ENCODE data around the gene RPLP1.

Gene RPLP1

GRCh38 chr15:69452692-69453521 lies at the start of gene RPLP1:
Gene RPLP1 (plus strand): TSS chr15:69452818. CDS start chr15:69452949, 131 bp downstream.
- Histone ChIP-seq H3K4me1 (ENCODE audit: control insufficient read depth in 1 of 2, insufficient read depth in 2 of 2, low read length in 2 of 2) (peaks cover 9 to 23% of the 10 kb centered on the region in 2 donors), H3K4me3 (ENCODE audit: low read depth in 1 of 2, low read length in 2 of 2) (peak within 1 kb of the TSS; percentile 93 to 97), H3K27ac (ENCODE audit: low read length) (peak within 1 kb of the TSS; percentile 95), H3K9me3 (ENCODE audit: control insufficient read depth in 1 of 2, low read length in 2 of 2) (no peaks in the 10 kb centered on the region), H3K36me3 (ENCODE audit: control insufficient read depth in 1 of 2, insufficient read depth in 2 of 2, low read length in 2 of 2) (peaks cover 19 to 27% of the 10 kb centered on the region in 2 donors), H3K27me3 (ENCODE audit: low read depth, low read length) (no peaks in the 10 kb centered on the region)

DNA sequence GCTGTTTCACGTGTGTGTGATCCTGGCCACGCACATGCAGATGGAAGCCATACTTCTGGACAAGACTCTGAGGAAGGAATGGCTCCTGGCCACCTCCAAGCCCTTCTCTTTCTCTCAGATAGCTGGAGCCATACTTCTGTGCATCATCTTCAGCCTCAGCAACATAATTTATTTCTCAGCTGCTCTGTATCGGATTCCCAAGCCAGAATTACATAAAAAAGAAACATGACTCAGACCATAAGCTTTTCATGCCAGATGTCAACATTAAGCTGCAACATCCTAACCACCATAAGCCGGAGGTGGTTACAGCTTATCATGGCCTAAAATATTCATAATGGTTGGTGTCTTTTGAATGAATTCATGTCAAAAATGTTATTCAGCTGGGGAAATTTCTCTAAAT lies 49.0 kb upstream of the RPLP1 start:
- Histone ChIP-seq H3K4me3 (ENCODE audit: low read depth in 1 of 2, low read length in 2 of 2) (no peak overlapping the region), H3K27ac (ENCODE audit: low read length) (no peak overlapping the region)

DNA sequence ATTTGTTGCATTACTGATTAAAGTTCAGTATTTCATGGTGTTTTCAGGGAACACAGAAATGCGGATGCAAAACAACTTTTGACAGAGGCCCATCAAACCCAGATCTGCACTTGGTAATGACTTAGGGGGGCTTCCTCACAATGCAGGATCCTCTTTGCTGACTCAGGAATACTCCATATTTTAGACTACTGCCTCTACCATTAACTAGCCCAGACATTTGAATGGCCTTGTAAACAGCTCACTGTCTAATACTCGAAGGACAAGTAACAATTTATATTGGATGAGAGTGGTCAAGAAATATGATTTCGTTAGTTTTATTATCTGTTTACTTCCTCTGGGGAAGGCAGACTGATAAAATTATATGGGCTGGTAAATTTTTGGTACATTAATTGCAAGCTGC lies 47.5 kb upstream of the RPLP1 start:
- no peaks in the 10 kb centered on the region for H3K36me3 ChIP-seq (ENCODE audit: control insufficient read depth in 1 of 2, insufficient read depth in 2 of 2, low read length in 2 of 2)
- H3K4me1 ChIP-seq (ENCODE audit: control insufficient read depth in 1 of 2, insufficient read depth in 2 of 2, low read length in 2 of 2): no peaks in the 10 kb centered on the region
- H3K4me3 ChIP-seq (ENCODE audit: low read depth in 1 of 2, low read length in 2 of 2): no peak overlapping the region
- H3K27ac ChIP-seq (ENCODE audit: low read length): no peak overlapping the region
- no peaks in the 10 kb centered on the region for H3K27me3 ChIP-seq (ENCODE audit: low read depth, low read length)
- H3K9me3 ChIP-seq (ENCODE audit: control insufficient read depth in 1 of 2, low read length in 2 of 2): no peaks in the 10 kb centered on the region

More for the DNA sequence above, 49.0 kb upstream of the RPLP1 start:
- no peaks in the 10 kb centered on the region for H3K9me3 ChIP-seq (ENCODE audit: control insufficient read depth in 1 of 2, low read length in 2 of 2)
- H3K36me3 ChIP-seq (ENCODE audit: control insufficient read depth in 1 of 2, insufficient read depth in 2 of 2, low read length in 2 of 2): no peaks in the 10 kb centered on the region
- no peaks in the 10 kb centered on the region for H3K27me3 ChIP-seq (ENCODE audit: low read depth, low read length)
- H3K4me1 ChIP-seq (ENCODE audit: control insufficient read depth in 1 of 2, insufficient read depth in 2 of 2, low read length in 2 of 2): no peaks in the 10 kb centered on the region

DNA sequence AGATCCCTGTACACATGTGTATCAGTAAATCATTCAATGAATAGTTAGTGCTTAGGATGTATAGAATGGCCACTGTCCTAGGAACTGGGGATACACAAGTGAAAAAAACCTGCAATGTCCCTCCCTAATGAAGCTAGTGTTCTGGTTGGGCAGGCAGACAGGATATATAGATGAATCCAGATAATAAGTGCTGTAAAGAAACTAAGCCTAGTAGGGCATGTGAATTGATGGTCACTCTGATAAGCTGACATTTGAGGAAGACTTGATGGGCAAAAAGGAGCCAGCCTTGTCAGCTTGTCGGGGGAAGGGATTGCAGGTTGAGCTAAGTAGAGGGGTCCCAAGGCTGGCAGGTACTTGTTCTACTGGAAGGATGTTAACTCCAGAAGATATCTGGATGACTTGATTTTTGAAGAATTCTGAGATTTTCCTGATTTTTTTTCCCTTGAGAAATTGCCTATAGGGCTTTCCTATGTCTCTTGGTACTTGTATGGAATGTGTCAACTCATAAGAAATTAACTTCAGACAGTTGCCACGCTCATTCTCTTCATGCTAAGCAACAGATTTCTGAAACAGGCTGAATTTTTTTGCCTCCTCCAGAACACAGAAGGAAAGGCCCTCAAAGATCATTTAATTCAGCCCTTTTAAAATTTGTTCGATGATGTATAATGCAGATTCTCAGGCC lies 44.8 kb upstream of the RPLP1 start:
- Histone ChIP-seq H3K36me3 (ENCODE audit: control insufficient read depth in 1 of 2, insufficient read depth in 2 of 2, low read length in 2 of 2) (no peaks in the 10 kb centered on the region), H3K27ac (ENCODE audit: low read length) (no peak overlapping the region), H3K4me3 (ENCODE audit: low read depth in 1 of 2, low read length in 2 of 2) (no peak overlapping the region), H3K4me1 (ENCODE audit: control insufficient read depth in 1 of 2, insufficient read depth in 2 of 2, low read length in 2 of 2) (no peaks in the 10 kb centered on the region), H3K9me3 (ENCODE audit: control insufficient read depth in 1 of 2, low read length in 2 of 2) (no peaks in the 10 kb centered on the region), H3K27me3 (ENCODE audit: low read depth, low read length) (no peaks in the 10 kb centered on the region)

GRCh38 chr15:69408841-69409240 lies 43.8 kb upstream of the RPLP1 start:
- Histone ChIP-seq H3K9me3 (ENCODE audit: control insufficient read depth in 1 of 2, low read length in 2 of 2) (no peaks in the 10 kb centered on the region), H3K27me3 (ENCODE audit: low read depth, low read length) (no peaks in the 10 kb centered on the region), H3K4me1 (ENCODE audit: control insufficient read depth in 1 of 2, insufficient read depth in 2 of 2, low read length in 2 of 2) (no peaks in the 10 kb centered on the region), H3K27ac (ENCODE audit: low read length) (no peak overlapping the region), H3K4me3 (ENCODE audit: low read depth in 1 of 2, low read length in 2 of 2) (no peak overlapping the region), H3K36me3 (ENCODE audit: control insufficient read depth in 1 of 2, insufficient read depth in 2 of 2, low read length in 2 of 2) (no peaks in the 10 kb centered on the region)

- Histone ChIP-seq H3K4me3 (ENCODE audit: low read depth in 1 of 2, low read length in 2 of 2) (no peak overlapping the region), H3K4me1 (ENCODE audit: control insufficient read depth in 1 of 2, insufficient read depth in 2 of 2, low read length in 2 of 2) (no peaks in the 10 kb centered on the region), H3K36me3 (ENCODE audit: control insufficient read depth in 1 of 2, insufficient read depth in 2 of 2, low read length in 2 of 2) (no peaks in the 10 kb centered on the region), H3K27ac (ENCODE audit: low read length) (no peak overlapping the region), H3K9me3 (ENCODE audit: control insufficient read depth in 1 of 2, low read length in 2 of 2) (no peaks in the 10 kb centered on the region), H3K27me3 (ENCODE audit: low read depth, low read length) (no peaks in the 10 kb centered on the region)
Measured at GRCh38 chr15:69410248-69410874, 42.3 kb upstream of the RPLP1 start.

DNA sequence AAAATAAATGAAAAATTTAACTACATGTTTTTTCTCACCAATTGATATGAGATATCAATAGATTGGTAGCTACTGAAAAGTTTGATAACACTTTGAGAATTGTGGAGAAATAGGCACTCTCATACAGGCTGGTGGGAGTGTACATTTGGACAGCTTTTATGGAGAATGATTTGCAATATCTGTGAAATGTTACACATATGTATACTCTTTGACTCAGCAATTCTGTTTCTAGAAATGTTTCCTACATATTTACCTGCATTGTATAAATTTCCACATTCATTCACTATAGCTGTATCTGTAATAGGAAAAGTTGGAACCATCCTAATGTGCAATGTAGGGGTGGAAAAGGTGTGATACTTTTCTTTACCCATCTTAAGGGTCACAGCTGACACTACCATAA lies 40.3 kb upstream of the RPLP1 start:
- no peaks in the 10 kb centered on the region for H3K9me3 ChIP-seq (ENCODE audit: control insufficient read depth in 1 of 2, low read length in 2 of 2)
- H3K4me3 ChIP-seq (ENCODE audit: low read depth in 1 of 2, low read length in 2 of 2): no peak overlapping the region
- no peaks in the 10 kb centered on the region for H3K4me1 ChIP-seq (ENCODE audit: control insufficient read depth in 1 of 2, insufficient read depth in 2 of 2, low read length in 2 of 2)
- H3K36me3 ChIP-seq (ENCODE audit: control insufficient read depth in 1 of 2, insufficient read depth in 2 of 2, low read length in 2 of 2): no peaks in the 10 kb centered on the region
- H3K27ac ChIP-seq (ENCODE audit: low read length): no peak overlapping the region
- no peaks in the 10 kb centered on the region for H3K27me3 ChIP-seq (ENCODE audit: low read depth, low read length)

DNA sequence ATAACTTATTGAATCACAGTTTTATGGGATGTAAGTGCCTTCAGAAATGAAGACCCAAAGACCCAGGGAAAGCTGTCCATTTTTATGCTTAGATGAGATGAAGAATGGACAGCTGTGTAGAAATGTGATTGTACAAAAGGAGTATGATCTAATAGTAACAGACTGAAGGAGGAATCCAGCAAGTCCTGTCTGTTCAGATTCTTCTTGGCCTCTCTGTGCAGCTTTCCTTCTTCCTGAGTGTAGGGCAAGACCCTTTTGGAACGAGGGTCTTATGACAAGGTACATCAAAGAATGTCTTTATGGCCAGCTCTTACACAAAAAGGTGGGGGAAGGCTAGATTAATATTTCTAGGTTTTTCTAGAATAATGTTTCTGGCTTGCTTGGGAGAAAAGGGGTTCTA lies 39.9 kb upstream of the RPLP1 start:
- Histone ChIP-seq H3K9me3 (ENCODE audit: control insufficient read depth in 1 of 2, low read length in 2 of 2) (no peaks in the 10 kb centered on the region), H3K4me1 (ENCODE audit: control insufficient read depth in 1 of 2, insufficient read depth in 2 of 2, low read length in 2 of 2) (no peaks in the 10 kb centered on the region), H3K4me3 (ENCODE audit: low read depth in 1 of 2, low read length in 2 of 2) (no peak overlapping the region), H3K27me3 (ENCODE audit: low read depth, low read length) (no peaks in the 10 kb centered on the region), H3K36me3 (ENCODE audit: control insufficient read depth in 1 of 2, insufficient read depth in 2 of 2, low read length in 2 of 2) (no peaks in the 10 kb centered on the region), H3K27ac (ENCODE audit: low read length) (no peak overlapping the region)

GRCh38 chr15:69413822-69414700 lies 38.6 kb upstream of the RPLP1 start, which contains the start of gene KIF23:
Gene KIF23 (plus strand): TSS chr15:69414349. CDS start chr15:69414466, 117 bp downstream.
- H3K27me3 ChIP-seq (ENCODE audit: low read depth, low read length): no peaks in the 10 kb centered on the region
- peak within 1 kb of the TSS; percentile 59 to 97 for H3K4me3 ChIP-seq (ENCODE audit: low read depth in 1 of 2, low read length in 2 of 2)
- no peaks in the 10 kb centered on the region for H3K36me3 ChIP-seq (ENCODE audit: control insufficient read depth in 1 of 2, insufficient read depth in 2 of 2, low read length in 2 of 2)
- H3K27ac ChIP-seq (ENCODE audit: low read length): peak within 1 kb of the TSS; percentile 8
- no peaks in the 10 kb centered on the region for H3K9me3 ChIP-seq (ENCODE audit: control insufficient read depth in 1 of 2, low read length in 2 of 2)
- H3K4me1 ChIP-seq (ENCODE audit: control insufficient read depth in 1 of 2, insufficient read depth in 2 of 2, low read length in 2 of 2): no peaks in the 10 kb centered on the region

DNA sequence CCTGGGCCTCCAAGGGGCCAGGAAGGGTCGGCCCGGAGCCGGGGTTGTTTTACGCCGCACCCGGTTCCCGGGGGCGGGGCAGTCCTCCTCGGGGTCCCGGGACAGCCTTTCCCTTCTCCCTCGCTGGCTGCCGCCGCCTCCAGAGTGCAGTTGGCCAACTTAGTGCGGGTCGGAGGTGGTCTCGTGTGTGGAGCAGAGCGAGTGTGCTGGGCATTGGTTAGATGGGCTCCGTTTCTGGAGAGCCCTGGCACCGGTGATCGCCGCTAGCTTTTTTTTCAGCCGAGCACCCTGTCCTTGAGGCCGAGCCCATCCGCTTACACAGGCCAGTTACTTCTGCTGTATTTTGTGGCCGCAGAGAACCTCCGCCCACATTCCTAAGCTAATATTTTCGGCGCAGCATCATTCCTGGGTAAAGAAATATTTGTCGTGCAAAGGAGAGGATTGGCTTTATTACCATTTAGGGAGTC lies 37.9 kb upstream of the RPLP1 start:
- Histone ChIP-seq H3K4me1 (ENCODE audit: control insufficient read depth in 1 of 2, insufficient read depth in 2 of 2, low read length in 2 of 2) (no peaks in the 10 kb centered on the region), H3K36me3 (ENCODE audit: control insufficient read depth in 1 of 2, insufficient read depth in 2 of 2, low read length in 2 of 2) (no peaks in the 10 kb centered on the region), H3K27me3 (ENCODE audit: low read depth, low read length) (no peaks in the 10 kb centered on the region), H3K4me3 (ENCODE audit: low read depth in 1 of 2, low read length in 2 of 2) (peak overlapping the region; percentile 59 to 97), H3K27ac (ENCODE audit: low read length) (peak overlapping the region; percentile 8), H3K9me3 (ENCODE audit: control insufficient read depth in 1 of 2, low read length in 2 of 2) (no peaks in the 10 kb centered on the region)
